ELF-1 (cell line): ENCODE results near the gene SAXO2.
A peak's percentile ranks its signal among the peaks of the same experiment; 100 is the strongest.
"Not testable (repeated sequence)": the region's sequence is repeated elsewhere in the genome, so short reads cannot be mapped to it uniquely, and the experiment has no call there.

Experiments used
- DNase-seq: peaks from one replicate; pipeline ENCODE4 v3.0.0-alpha.2; 2016; ENCODE audit warnings: low read depth, low spot score

The SAXO2 gene

GRCh38 chr15:82262422-82263026 lies at the start of gene SAXO2, which contains the start of gene EFL1:
TSS of gene SAXO2 (plus strand) at chr15:82262818. CDS start at chr15:82262880, 62 bp downstream.
TSS of gene EFL1 (minus strand) at chr15:82262734. CDS start at chr15:82261778, 956 bp downstream.
- peak; percentile 90 for DNase-seq

GRCh38 chr15:82216092-82216491 lies 46.5 kb upstream of the SAXO2 start:
- DNase-seq: not testable (repeated sequence)

GRCh38 chr15:82221535-82221934 lies 41.1 kb upstream of the SAXO2 start:
- peak; percentile 5 for DNase-seq

- DNase-seq: no peak
Measured at GRCh38 chr15:82228750-82229149, 33.9 kb upstream of the SAXO2 start.

- no peak for DNase-seq
Measured at GRCh38 chr15:82231233-82231632, 31.4 kb upstream of the SAXO2 start.

GRCh38 chr15:82231842-82232241 lies 30.8 kb upstream of the SAXO2 start:
- DNase-seq: no peak

GRCh38 chr15:82237944-82238534 lies 24.6 kb upstream of the SAXO2 start:
- DNase-seq: not testable (repeated sequence)

- no peak for DNase-seq
Measured at GRCh38 chr15:82239685-82240391, 22.8 kb upstream of the SAXO2 start.

GRCh38 chr15:82241836-82242499 lies 20.6 kb upstream of the SAXO2 start:
- DNase-seq: not testable (repeated sequence)

GRCh38 chr15:82243644-82244043 lies 19.0 kb upstream of the SAXO2 start:
- not testable (repeated sequence) for DNase-seq

- not testable (repeated sequence) for DNase-seq
Measured at GRCh38 chr15:82245956-82246355, 16.7 kb upstream of the SAXO2 start.

GRCh38 chr15:82248261-82248660 lies 14.4 kb upstream of the SAXO2 start:
- DNase-seq: not testable (repeated sequence)

- DNase-seq: peak; percentile 66
Measured at GRCh38 chr15:82261566-82262421, 824 bp upstream of the SAXO2 start.

GRCh38 chr15:82263350-82263749 lies 732 bp downstream of the SAXO2 start:
- no peak for DNase-seq

GRCh38 chr15:82267137-82267536 lies 4.5 kb downstream of the SAXO2 start:
- not testable (repeated sequence) for DNase-seq

- not testable (repeated sequence) for DNase-seq
Measured at GRCh38 chr15:82268454-82268853, 5.8 kb downstream of the SAXO2 start.

GRCh38 chr15:82272154-82272553 lies 9.5 kb downstream of the SAXO2 start:
- no peak for DNase-seq

- DNase-seq: no peak
Measured at GRCh38 chr15:82275410-82275809, 12.8 kb downstream of the SAXO2 start.

GRCh38 chr15:82281276-82281675 lies 18.7 kb downstream of the SAXO2 start:
- DNase-seq: not testable (repeated sequence)

- not testable (repeated sequence) for DNase-seq
Measured at GRCh38 chr15:82282386-82282785, 19.8 kb downstream of the SAXO2 start.

- not testable (repeated sequence) for DNase-seq
Measured at GRCh38 chr15:82284381-82284780, 21.8 kb downstream of the SAXO2 start.
